ENCODE measurements around the gene NPPA.
A peak's percentile ranks its signal among the peaks of the same experiment; 100 is the strongest.
"Not testable (repeated sequence)": the region's sequence is repeated elsewhere in the genome, so short reads cannot be mapped to it uniquely, and the experiment has no call there.

Gene NPPA

GRCh38 chr1:11807133-11807532 lies 40.5 kb downstream of the NPPA start:
- DNase-seq (ENCODE audit: low read depth): no peak

- DNase-seq (ENCODE audit: low read depth): no peak
These were observed 41.2 kb downstream of the NPPA start for GRCh38 chr1:11806307-11806936.

- DNase-seq (ENCODE audit: low read depth): peak; percentile 99
These were observed 41.9 kb downstream of the NPPA start, which contains the start of the genes CLCN6 and MTHFR for GRCh38 chr1:11805422-11806306. CLCN6 (plus strand) TSS chr1:11806191; CDS start chr1:11806263, 72 bp downstream. MTHFR (minus strand) TSS chr1:11805964; CDS start chr1:11803116, 2,848 bp downstream.

- peak; percentile 13 for DNase-seq (ENCODE audit: low read depth)
These were observed 42.7 kb downstream of the NPPA start for GRCh38 chr1:11804666-11805421.

- not testable (repeated sequence) for DNase-seq (ENCODE audit: low read depth)
These were observed 43.5 kb downstream of the NPPA start for GRCh38 chr1:11803924-11804665.

DNA sequence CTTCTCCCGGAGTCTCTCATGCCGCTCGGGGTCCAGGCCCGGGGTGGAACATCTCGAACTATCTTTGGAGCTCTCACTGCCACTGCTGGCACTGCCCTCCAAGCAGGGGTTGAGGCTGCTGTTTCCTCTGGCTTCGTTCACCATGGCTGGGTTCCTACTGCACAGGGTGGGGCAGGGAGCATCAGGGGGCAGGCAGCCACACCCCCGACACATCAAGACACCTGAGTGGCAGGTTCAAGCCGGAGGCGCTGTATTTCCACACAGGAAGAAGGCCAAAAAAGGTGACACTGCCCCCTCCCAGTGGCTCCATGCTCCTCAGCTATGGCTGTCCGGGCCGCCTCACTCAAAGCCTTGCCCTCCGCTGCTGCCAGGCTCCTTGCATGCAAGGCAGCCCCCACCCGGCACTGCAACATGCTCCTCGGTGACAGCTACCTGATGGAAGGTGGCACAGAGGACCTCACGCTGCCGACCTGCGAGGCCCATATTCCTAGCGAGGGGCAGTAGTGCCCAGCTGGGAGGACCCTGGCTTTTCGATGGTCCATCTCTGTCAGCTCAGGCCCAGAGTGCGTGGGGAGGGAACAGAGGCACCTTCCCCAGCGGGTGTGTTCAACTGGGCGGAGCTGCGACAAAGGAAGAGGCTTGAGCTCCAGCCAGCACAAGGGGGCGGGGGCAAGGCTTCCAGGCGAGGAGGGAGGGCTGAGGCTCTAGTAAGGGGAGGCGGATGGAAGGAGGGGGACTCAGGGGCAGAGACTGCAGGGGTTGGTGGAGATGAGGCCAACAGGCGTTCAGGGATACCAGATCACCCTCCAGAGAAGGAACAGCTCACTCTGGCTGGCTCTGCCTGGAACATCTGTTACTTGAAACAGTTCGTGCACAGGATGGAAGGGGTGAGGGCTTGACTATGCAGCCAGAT lies 44.4 kb downstream of the NPPA start:
- peak; percentile 67 for DNase-seq (ENCODE audit: low read depth)

- no peak for DNase-seq (ENCODE audit: low read depth)
These were observed 45.0 kb downstream of the NPPA start for GRCh38 chr1:11802616-11802972.

DNA sequence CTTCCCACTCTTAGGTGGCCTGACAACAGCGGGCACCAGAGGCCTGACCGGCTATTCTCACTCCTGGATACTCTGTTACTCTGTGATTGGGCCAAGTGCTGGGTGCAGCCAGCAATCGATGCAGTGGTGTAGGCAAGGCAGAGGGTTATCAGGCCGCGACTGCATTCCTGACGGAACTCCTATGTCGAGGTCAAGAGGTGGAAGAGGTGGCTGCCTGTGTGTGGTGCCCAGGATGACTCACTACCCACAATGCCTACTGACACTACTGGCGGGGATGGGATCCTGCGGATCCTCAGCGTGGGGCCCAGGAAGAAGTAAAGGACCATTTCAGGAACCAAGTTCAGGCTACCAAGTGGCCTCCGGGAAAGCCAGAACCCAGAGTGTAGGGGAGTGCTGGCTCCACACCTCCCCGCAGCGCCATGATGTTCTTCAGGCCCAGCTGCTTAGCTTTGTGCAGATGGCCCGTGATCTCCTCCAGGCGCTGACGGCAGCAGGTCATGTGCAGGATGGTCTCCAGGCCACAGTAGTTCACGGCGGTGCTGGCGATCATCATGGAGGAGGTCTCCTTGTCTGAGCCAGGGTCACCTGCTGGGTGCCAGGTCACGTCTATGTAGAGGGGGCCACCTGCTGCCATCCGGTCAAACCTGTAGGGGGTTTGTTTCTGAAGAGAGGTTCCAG lies 46.7 kb downstream of the NPPA start:
- no peak for DNase-seq (ENCODE audit: low read depth)

- DNase-seq (ENCODE audit: low read depth): no peak
These were observed 47.2 kb downstream of the NPPA start for GRCh38 chr1:11800391-11800755.

DNA sequence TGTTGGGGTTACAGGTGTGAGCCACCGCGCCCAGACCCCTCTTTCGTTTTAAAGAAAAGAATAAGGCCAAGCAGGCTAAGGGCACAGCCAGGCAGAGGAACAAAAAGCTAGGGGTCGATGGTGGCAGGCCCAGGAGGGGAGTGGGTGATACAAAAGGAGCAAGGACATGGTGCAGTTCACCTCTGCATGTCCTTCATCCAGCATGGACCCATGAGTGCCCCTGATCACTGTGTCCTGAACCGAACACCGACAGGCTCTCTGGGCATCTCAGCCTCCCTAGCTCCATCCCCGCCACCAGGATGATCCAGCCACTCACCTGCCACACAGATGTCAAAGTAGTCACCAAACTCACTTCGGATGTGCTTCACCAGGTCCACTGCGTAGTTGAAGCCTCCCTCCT lies 47.7 kb downstream of the NPPA start:
- no peak for DNase-seq (ENCODE audit: low read depth)

GRCh38 chr1:11799099-11799498 lies 48.5 kb downstream of the NPPA start:
- DNase-seq (ENCODE audit: low read depth): no peak

DNA sequence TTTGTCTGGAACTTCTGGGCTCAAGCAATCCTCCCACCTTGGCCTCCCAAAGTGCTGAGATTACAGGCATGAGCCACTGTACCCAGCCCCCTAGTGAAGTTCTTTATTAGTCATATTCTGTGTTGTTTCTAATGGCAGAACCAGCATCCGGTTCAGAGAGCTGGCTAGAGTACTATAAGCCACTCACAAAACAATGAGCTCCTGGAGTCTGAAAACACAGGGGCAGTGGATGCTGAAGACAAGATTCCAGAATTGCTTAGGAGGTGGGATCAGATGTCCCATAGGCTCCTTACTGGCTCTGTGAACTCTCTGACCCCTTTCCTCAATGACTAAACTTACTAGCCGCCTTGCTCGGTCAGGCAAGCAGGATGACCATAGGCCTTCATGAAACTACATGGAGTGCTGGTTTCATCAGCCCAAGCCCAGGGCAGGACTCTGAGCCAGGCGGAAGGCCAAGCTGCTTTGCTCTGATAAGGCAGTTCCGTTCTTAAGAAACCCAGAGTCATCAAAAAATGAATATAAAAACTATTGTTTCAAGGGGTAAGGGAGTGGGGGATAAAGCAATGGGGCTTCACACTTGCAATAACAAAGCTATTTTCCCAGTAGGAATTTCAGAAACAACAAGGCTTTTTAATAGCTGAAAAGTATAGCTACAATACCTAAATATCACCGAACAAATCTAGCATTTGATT lies 49.9 kb downstream of the NPPA start:
- no peak for DNase-seq (ENCODE audit: low read depth)

DNA sequence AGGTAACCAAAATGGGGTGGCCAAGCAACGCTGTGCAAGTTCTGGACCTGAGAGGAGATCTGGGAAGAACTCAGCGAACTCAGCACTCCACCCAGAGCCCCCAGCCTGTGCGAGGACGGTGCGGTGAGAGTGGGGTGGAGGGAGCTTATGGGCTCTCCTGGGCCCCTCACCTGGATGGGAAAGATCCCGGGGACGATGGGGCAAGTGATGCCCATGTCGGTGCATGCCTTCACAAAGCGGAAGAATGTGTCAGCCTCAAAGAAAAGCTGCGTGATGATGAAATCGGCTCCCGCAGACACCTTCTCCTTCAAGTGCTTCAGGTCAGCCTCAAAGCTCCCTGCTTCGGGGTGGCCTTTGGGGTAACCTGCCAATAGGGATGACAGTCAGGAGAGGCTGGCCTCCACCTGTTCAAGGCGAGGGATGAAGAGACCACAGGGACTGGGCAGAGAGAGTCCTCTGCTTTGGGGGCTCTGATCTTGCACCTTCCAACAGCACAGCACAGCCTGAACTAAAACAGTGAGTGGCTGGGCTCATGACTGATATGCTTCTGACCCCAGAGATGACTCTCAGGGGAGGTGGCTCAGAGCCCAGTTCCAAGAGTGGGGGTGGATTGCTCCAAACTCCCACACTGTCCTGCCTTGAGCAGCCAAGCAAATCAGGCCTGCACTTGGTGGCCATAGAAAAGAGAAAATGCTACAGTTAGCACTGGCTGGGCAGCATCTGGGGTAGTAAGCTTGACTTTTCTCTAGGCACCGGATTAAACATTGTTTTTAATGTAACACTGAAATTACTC lies 51.4 kb downstream of the NPPA start:
- DNase-seq (ENCODE audit: low read depth): no peak
